Smooth muscle cell (in vitro differentiated cells): ENCODE measurements around the gene NRARP. TPM values are rescaled to one million over a fixed set of nuclear protein-coding genes. Genes with fewer than 3 reads are reported as not detected.

Source experiments
- DNase-seq: peaks from one replicate; lab custom pipeline; 2025; ENCODE audit not compliant: unreplicated experiment; lab: John Stamatoyannopoulos, UW
- H2AFZ ChIP-seq: fragments of 200-600 bp; sonication (generic); 2 replicates; pipeline ENCODE4 v1.6.0; 2016; ENCODE audit warnings: antibody characterized with exemption, low read depth, mild to moderate bottlenecking
- H3F3A ChIP-seq: fragments of 200-600 bp; sonication (generic); 2 replicates; pipeline ENCODE4 v1.6.0; 2017; ENCODE audit warnings: antibody characterized with exemption, low read depth
- H3K27ac ChIP-seq: fragments of 200-600 bp; sonication (generic); 2 replicates; pipeline ENCODE4 v1.5.1; 2016; ENCODE audit warnings: low read depth, mild to moderate bottlenecking
- H3K27me3 ChIP-seq: fragments of 200-600 bp; sonication (generic); 2 replicates; pipeline ENCODE4 v1.6.1; 2016; ENCODE audit warnings: low read depth, mild to moderate bottlenecking
- H3K36me3 ChIP-seq: fragments of 200-600 bp; sonication (generic); 2 replicates; pipeline ENCODE4 v1.5.1; 2016; ENCODE audit warnings: low read depth
- H3K4me1 ChIP-seq: fragments of 200-600 bp; sonication (generic); 2 replicates; pipeline ENCODE4 v1.5.1; 2016; ENCODE audit warnings: low read depth
- H3K4me2 ChIP-seq: fragments of 200-600 bp; sonication (generic); 2 replicates; pipeline ENCODE4 v1.6.0; 2016; ENCODE audit warnings: mild to moderate bottlenecking
- H3K4me3 ChIP-seq: fragments of 200-600 bp; sonication (generic); 2 replicates; pipeline ENCODE4 v1.5.1; 2016; ENCODE audit warnings: mild to moderate bottlenecking
- H3K79me2 ChIP-seq: fragments of 200-600 bp; sonication (generic); 2 replicates; pipeline ENCODE4 v1.6.0; 2016; ENCODE audit warnings: low read depth, mild to moderate bottlenecking
- H3K9ac ChIP-seq: fragments of 200-600 bp; sonication (generic); 2 replicates; pipeline ENCODE4 v1.6.0; 2016; ENCODE audit warnings: low read depth
- H3K9me3 ChIP-seq: fragments of 200-600 bp; sonication (generic); replicated peaks from 2 replicates; pipeline ENCODE4 v1.5.1; 2016; ENCODE audit warnings: low read depth
- H4K20me1 ChIP-seq: fragments of 200-600 bp; sonication (generic); 2 replicates; pipeline ENCODE4 v1.6.0; 2016; ENCODE audit warnings: low read depth
- CTCF ChIP-seq: fragments of 200-600 bp; sonication (generic); IDR thresholded peaks from 2 replicates; pipeline ENCODE4 v1.5.1; 2017; ENCODE audit warnings: borderline replicate concordance, mild to moderate bottlenecking, antibody characterized with exemption; ENCODE audit not compliant: insufficient read depth, poor library complexity, severe bottlenecking
- WGBS: methylation state at CpG from one replicate; pipeline ENCODE4 v1.1.7; 2016; ENCODE audit warnings: low lambda C conversion rate; 5-methylcytosine and 5-hydroxymethylcytosine counted together
- polyA plus RNA-seq: library from polyadenylated mRNA; unstranded; fragments of >200 nt; fragmentation: Nextera tagmentation; extraction: Ambion mirVana; gene quantifications from 2 replicates; pipeline ENCODE4 v1.2.1, GENCODE V29; 2016
- total RNA-seq: library from RNA; depleted of rRNA; stranded (reverse); fragments of >200 nt; gene quantifications from 2 replicates; pipeline ENCODE4 v1.2.3, GENCODE V29; 2014

The NRARP gene
- total and polyA plus RNA-seq, 2 experiments from 2014 or later = 3.0 to 3.7 TPM

- no peaks in the 10 kb centered on the region for H3K79me2 ChIP-seq
- no peak for TF ChIP-seq CTCF
- DNase-seq = no peak
These were observed 6.1 kb upstream of the NRARP start for GRCh38 chr9:137308057-137308619.

GRCh38 chr9:137307255-137308056, 5.4 kb upstream of the NRARP start:
- TF ChIP-seq CTCF = no peak
- Histone ChIP-seq H3K4me1 (peaks cover 28% of the 10 kb centered on the region), H3K9ac (no peak overlapping the region), H2AFZ (no peak overlapping the region), H3K9me3 (no peaks in the 10 kb centered on the region), H3K27ac (no peak overlapping the region), H3K27me3 (no peaks in the 10 kb centered on the region), H3K4me2 (no peak overlapping the region), H3K36me3 (no peaks in the 10 kb centered on the region), H3F3A (no peaks in the 10 kb centered on the region), H3K79me2 (no peaks in the 10 kb centered on the region), H4K20me1 (no peaks in the 10 kb centered on the region), H3K4me3 (no peak overlapping the region)
- no peak for DNase-seq
- WGBS = 88% methylated on average over 28 of the region's 30 CpGs

More at GRCh38 chr9:137308057-137308619, 6.1 kb upstream of the NRARP start:
- Histone ChIP-seq H3K9me3 (no peaks in the 10 kb centered on the region), H3K4me2 (no peak overlapping the region), H3K27ac (no peak overlapping the region), H3F3A (no peaks in the 10 kb centered on the region), H3K36me3 (no peaks in the 10 kb centered on the region), H2AFZ (no peak overlapping the region), H3K4me3 (no peak overlapping the region), H4K20me1 (no peaks in the 10 kb centered on the region), H3K9ac (no peak overlapping the region), H3K27me3 (no peaks in the 10 kb centered on the region), H3K4me1 (peaks cover 21% of the 10 kb centered on the region)
- 84% methylated on average over 17 of the region's 20 CpGs for WGBS

- Histone ChIP-seq H3K4me1 (peaks cover 28% of the 10 kb centered on the region), H3K27me3 (no peaks in the 10 kb centered on the region), H3K36me3 (no peaks in the 10 kb centered on the region), H3F3A (no peaks in the 10 kb centered on the region), H4K20me1 (no peaks in the 10 kb centered on the region), H3K9me3 (no peaks in the 10 kb centered on the region), H3K4me3 (no peak overlapping the region), H3K79me2 (no peaks in the 10 kb centered on the region), H3K27ac (no peak overlapping the region), H2AFZ (no peak overlapping the region), H3K4me2 (no peak overlapping the region), H3K9ac (no peak overlapping the region)
- no peak for TF ChIP-seq CTCF
- DNase-seq = no peak
- 93% methylated on average over 10 of the region's 23 CpGs for WGBS
These were observed 4.8 kb upstream of the NRARP start for GRCh38 chr9:137306850-137307254.
